Bronchial epithelial cell (primary cell): ENCODE results near the gene KLHL26. TPM values are rescaled to one million over a fixed set of nuclear protein-coding genes. Genes with fewer than 3 reads are reported as not detected.
A peak's percentile ranks its signal among the peaks of the same experiment; 100 is the strongest.

Experiments used
- DNase-seq: peaks from one replicate; pipeline ENCODE4 v3.0.0-alpha.2; 2010; ENCODE audit warnings: low read depth
- FAIRE-seq: peaks from 2 replicates; lab custom pipeline; 2011; peaks lifted over from hg19 to GRCh38; lab: Jason Lieb, UNC
- H3K27me3 ChIP-seq: 2 replicates; pipeline ENCODE4 v1.5.1; 2011; ENCODE audit warnings: low read length; ENCODE audit not compliant: control insufficient read depth, insufficient read depth
- H3K36me3 ChIP-seq: 2 replicates; pipeline ENCODE4 v1.5.1; 2011; ENCODE audit warnings: low read length; ENCODE audit not compliant: control insufficient read depth, insufficient read depth
- H3K4me3 ChIP-seq: 2 replicates; pipeline ENCODE4 v1.5.1; 2011; ENCODE audit warnings: mild to moderate bottlenecking, low read depth, low read length, control low read depth
- total RNA-seq: library from RNA; depleted of rRNA; stranded (reverse); fragments of >200 nt; gene quantifications from 2 replicates; pipeline ENCODE4 v1.2.1, GENCODE V29; 2014
- TF ChIP-seq, protein P1 (sequence below): IDR thresholded peaks from 2 replicates; pipeline ENCODE4 v1.5.1; 2011; ENCODE audit warnings: mild to moderate bottlenecking, moderate library complexity, low read length, control low read depth, inconsistent platforms; ENCODE audit not compliant: insufficient read depth, severe bottlenecking

Gene KLHL26
- total RNA-seq, 1 donor from 2014 or later = 3.2 TPM

DNA sequence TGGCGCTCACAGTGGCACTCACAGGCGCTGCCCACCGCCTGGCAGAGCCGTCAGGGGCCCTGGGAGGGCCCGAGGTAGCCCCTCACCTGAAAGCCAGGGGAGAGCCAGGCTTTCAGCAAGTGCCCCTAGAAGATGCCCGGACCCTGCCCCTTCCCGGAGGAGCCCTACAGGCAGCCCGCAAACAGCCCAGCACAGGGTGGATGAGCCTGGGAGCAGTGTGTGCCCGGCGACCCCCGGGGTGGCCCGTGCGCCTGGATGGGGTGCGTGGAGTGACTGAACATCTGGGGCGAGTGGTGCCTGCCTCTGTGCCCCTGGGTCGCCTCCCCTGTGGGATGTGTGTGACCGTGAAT, 31.7 kb upstream of the KLHL26 start:
- Histone ChIP-seq H3K27me3 (peaks cover 22% of the 10 kb centered on the region), H3K36me3 (no peaks in the 10 kb centered on the region), H3K4me3 (no peak overlapping the region)
- no peak for DNase-seq
- TF ChIP-seq, protein P1, sequence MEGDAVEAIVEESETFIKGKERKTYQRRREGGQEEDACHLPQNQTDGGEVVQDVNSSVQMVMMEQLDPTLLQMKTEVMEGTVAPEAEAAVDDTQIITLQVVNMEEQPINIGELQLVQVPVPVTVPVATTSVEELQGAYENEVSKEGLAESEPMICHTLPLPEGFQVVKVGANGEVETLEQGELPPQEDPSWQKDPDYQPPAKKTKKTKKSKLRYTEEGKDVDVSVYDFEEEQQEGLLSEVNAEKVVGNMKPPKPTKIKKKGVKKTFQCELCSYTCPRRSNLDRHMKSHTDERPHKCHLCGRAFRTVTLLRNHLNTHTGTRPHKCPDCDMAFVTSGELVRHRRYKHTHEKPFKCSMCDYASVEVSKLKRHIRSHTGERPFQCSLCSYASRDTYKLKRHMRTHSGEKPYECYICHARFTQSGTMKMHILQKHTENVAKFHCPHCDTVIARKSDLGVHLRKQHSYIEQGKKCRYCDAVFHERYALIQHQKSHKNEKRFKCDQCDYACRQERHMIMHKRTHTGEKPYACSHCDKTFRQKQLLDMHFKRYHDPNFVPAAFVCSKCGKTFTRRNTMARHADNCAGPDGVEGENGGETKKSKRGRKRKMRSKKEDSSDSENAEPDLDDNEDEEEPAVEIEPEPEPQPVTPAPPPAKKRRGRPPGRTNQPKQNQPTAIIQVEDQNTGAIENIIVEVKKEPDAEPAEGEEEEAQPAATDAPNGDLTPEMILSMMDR = no peak
- no peak for FAIRE-seq

- H3K4me3 ChIP-seq = no peak overlapping the region
- DNase-seq = no peak
- H3K36me3 ChIP-seq = no peaks in the 10 kb centered on the region
- H3K27me3 ChIP-seq = peaks cover 26% of the 10 kb centered on the region
- TF ChIP-seq, protein P1 = no peak
- FAIRE-seq = no peak
Observed at GRCh38 chr19:18605546-18606280, 31.1 kb upstream of the KLHL26 start.

DNA sequence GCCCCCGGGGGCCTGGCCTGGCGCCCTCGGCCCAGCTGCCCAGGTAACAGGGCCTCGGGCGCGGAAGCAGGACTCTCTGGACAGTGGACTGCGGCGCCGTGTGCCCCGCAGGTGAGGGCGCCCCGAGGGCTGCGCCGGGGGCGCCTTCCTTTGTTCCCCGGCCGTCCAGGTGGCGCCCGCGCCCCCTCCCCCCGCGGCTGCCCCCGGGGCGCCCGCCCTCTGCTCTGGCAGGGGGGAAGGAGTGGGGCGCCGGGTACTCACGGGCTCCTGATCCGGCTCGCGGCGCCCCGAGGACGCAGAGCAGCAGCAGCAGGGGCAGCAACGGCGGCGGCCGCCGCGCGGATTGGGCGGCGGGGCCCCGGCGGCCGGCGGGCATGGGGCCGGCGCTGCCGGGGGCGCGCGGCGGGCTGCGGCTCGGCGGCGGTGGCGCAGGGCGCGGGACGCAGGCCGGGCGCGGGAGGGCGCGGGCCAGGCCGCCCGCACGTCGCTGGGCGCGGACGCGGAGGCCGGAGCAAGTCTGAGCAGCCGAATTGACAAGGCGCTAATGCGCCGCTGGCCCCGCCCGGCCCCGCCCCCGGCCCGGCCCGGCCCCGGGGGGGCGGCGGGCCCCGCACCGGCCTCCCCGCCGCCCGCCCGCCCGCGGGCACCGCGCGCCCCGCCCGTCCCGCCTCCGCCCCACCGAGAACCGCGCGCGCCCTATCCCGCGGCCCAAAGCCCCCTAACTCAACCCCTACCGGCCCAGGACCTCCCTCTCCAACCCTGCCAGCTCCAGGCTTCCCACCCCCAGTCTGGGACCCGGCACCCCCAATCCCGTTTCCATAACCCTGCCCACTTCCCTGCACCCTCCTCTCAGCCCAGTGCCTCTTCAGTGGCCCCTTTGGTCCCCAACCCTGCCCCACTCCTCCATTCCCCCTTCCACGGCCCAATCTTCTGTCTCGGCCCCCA, 30.3 kb upstream of the KLHL26 start, which contains the start of gene CRLF1:
CRLF1 (minus strand) TSS at position 519 of the 945 bp plus-strand sequence; CDS start at position 376, 143 bp downstream.
- Histone ChIP-seq H3K36me3 (no peaks in the 10 kb centered on the region), H3K27me3 (peaks cover 32% of the 10 kb centered on the region), H3K4me3 (peak within 1 kb of the TSS; percentile 16)
- TF ChIP-seq, protein P1 = no peak
- FAIRE-seq = no peak
- DNase-seq = no peak

DNA sequence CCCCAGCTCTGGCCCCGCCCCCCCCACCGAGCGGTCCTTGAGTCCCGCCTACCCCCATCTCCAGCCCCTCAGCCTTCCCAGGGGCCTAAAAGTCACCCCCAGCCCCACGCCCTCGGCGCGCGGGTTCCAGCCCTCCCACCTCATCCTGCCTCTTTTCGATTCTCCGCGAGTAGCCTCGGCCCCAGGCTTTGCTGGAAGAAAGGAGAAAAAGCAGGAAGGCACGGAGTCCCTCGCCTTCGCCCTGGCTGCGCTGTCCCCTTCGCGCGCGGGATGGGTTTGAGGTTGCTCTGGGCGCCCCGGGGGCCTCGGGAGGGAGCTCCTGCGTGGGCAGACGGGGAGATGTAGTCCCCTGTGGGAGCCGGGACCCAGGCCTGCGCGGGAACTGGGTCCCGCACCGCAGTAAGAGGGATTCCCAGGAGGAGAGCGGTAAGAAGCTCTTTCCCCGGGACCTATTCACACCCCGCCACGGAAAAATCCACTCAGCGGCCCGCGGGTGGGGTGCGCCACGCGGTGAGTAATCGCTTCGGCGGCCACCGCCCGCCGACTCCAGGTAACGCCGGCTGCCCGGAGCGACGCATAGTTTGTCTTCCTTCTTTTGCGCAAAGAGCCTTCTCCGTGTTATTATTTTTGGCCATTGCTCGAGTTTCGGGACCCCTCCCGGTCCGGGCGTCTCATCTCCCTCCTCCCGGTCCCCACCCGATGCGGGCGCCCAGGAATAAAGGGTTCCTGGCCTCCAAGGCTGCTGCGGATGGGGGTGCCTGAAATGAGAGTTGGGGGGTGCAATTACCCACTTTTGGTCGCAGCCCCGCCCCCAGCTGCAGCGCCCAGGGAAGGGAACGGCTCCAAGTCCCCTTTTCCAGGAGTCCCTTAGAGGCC, 29.4 kb upstream of the KLHL26 start:
- FAIRE-seq = no peak
- Histone ChIP-seq H3K4me3 (peak overlapping the region; percentile 4), H3K36me3 (no peaks in the 10 kb centered on the region), H3K27me3 (peaks cover 40% of the 10 kb centered on the region)
- TF ChIP-seq, protein P1 = no peak
- DNase-seq = no peak

DNA sequence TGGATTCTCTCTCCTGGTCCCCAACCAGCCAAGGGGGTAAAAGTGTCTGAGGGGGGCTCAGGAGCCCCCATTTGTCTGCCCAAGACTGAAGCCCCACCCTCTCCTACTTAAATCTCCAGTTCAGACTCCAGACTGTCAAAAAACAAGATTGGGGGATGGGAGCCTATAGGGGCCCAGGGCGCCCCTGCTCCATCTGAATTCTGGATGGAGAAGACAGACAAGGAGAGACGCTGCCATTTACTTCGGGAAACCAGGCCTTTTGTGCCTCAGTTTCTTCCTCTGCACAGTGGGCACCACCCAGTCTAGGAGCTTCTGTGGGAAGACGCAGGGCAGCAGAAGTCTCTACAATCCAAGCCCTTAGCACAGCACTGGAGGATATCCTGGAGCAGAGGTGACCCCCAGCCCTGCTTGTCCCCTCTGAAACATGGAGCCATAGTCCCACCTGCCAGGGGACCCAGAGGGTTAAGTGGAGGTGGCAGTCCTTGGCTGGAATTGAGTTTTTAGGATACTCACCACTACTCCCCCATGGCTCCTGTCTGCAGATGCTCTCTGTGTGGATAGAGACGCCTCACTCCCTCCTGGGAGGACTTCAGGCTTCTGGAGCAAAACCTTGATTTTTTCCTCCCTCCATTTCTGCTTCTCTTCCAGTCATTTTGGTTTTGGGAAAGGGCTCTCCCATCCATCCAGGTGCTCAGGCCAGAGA, 28.6 kb upstream of the KLHL26 start:
- H3K4me3 ChIP-seq = no peak overlapping the region
- peaks cover 42% of the 10 kb centered on the region for H3K27me3 ChIP-seq
- no peak for FAIRE-seq
- no peak for DNase-seq
- TF ChIP-seq, protein P1 = no peak
- no peaks in the 10 kb centered on the region for H3K36me3 ChIP-seq
